Measurements from ENCODE around the gene VEGFD. TPM values are rescaled to one million over a fixed set of nuclear protein-coding genes. Genes with fewer than 3 reads are reported as not detected.

Gene VEGFD
- total and polyA plus RNA-seq, 2 of the 4 experiments (the other 2 are of a cell fraction): 0.18 to 0.19 TPM

GRCh38 chrX:15398874-15399273 is 14.7 kb upstream of the VEGFD start:
- no peak overlapping the region for H3K56ac ChIP-seq (ENCODE audit: extremely low read depth, insufficient read depth, low read length)
- ChIA-PET CTCF (no interaction called here), POLR2A (ENCODE audit: unreplicated experiment) (no interaction called here)
- no peak overlapping the region for H4K5ac ChIP-seq (ENCODE audit: low read depth, low read length)
- H2AK5ac ChIP-seq (ENCODE audit: low read depth, low read length): no peak overlapping the region
- H2AFZ ChIP-seq (replicated peaks; ENCODE audit: low read length, poor library complexity): no peak overlapping the region
- no peak overlapping the region for H3K4me2 ChIP-seq (ENCODE audit: low read depth, low read length)
- no peak overlapping the region for H3K4me3 ChIP-seq (ENCODE audit: insufficient read depth, low read depth, low read length)
- BruUV-seq (replicated peaks): no TSS peak
- no peaks in the 10 kb centered on the region for H3K36me3 ChIP-seq (ENCODE audit: control insufficient read depth, insufficient read depth, low read length)
- H4K8ac ChIP-seq (ENCODE audit: low read depth in 2 of 2, low read length in 2 of 2): no peak overlapping the region
- dilution Hi-C loops (cut with HindIII; ENCODE audit: low sequenced_read_pairs, unreplicated experiment): no loop called here
- no peak overlapping the region for H2BK20ac ChIP-seq (ENCODE audit: low read depth, low read length)
- in situ Hi-C loops (cut with MboI; ENCODE audit: low sequenced_read_pairs): no loop called here
- no peaks in the 10 kb centered on the region for H4K20me1 ChIP-seq (ENCODE audit: insufficient read depth, low read length)
- intact Hi-C loops (cut with micrococcal nuclease): no loop called here
- no peaks in the 10 kb centered on the region; the same call in 1 of the 2 replicates for H3K4me1 ChIP-seq (ENCODE audit: control insufficient read depth, insufficient read depth, low read length)
- H3K23ac ChIP-seq (ENCODE audit: low read depth, low read length): no peak overlapping the region
- H3K9ac ChIP-seq (ENCODE audit: low read depth, low read length): no peak overlapping the region
- no peak overlapping the region for H3K18ac ChIP-seq (ENCODE audit: low read depth, low read length)
- H2BK5ac ChIP-seq (ENCODE audit: low read depth, low read length, poor library complexity, severe bottlenecking): no peak overlapping the region
- TF ChIP-seq MAZ (IDR thresholded peaks at IDR 0.05; ENCODE audit: borderline replicate concordance, low read depth, low read length) (no peak), NFE2L2 (IDR thresholded peaks at IDR 0.05; ENCODE audit: low read depth, low read length) (no peak), RCOR1 (IDR thresholded peaks at IDR 0.05; ENCODE audit: insufficient replicate concordance, low read length) (no peak), RFX5 (IDR thresholded peaks at IDR 0.05; ENCODE audit: low read depth, low read length) (no peak), CEBPB (IDR thresholded peaks at IDR 0.05; ENCODE audit: low read depth, low read length) (no peak), CHD1 (IDR thresholded peaks at IDR 0.05; ENCODE audit: low read depth, low read length) (no peak), SMC3 (IDR thresholded peaks at IDR 0.05; ENCODE audit: low read depth, low read length) (no peak), POLR2A (IDR thresholded peaks at IDR 0.05; ENCODE audit: low read depth, low read length) (no peak), MXI1 (IDR thresholded peaks at IDR 0.05; ENCODE audit: borderline replicate concordance, low read depth, low read length) (no peak), MAFK (IDR thresholded peaks at IDR 0.05; ENCODE audit: low read depth, low read length) (no peak), FOS (IDR thresholded peaks at IDR 0.05; ENCODE audit: low read depth, low read length) (no peak), USF2 (IDR thresholded peaks at IDR 0.05; ENCODE audit: low read depth, low read length) (no peak), CTCF (conservative IDR thresholded peaks at IDR 0.05; ENCODE audit: low read depth, low read length) (no peak), RAD21 (IDR thresholded peaks at IDR 0.05; ENCODE audit: low read length) (no peak), BHLHE40 (IDR thresholded peaks at IDR 0.05; ENCODE audit: low read depth, low read length) (no peak)
- no peak overlapping the region for H4K91ac ChIP-seq (ENCODE audit: insufficient read depth, low read depth, low read length)
- no peak for DNase-seq
- no peak overlapping the region for H2AK9ac ChIP-seq (replicated peaks; ENCODE audit: low read depth, low read length, poor library complexity)
- H3K27ac ChIP-seq (ENCODE audit: insufficient read depth, low read length): no peak overlapping the region
- H3K14ac ChIP-seq (replicated peaks; ENCODE audit: low read depth, low read length): no peak overlapping the region
- ATAC-seq (ENCODE audit: low read depth): no peak
- H3K9me3 ChIP-seq (ENCODE audit: control insufficient read depth, insufficient read depth, low read length): no peaks in the 10 kb centered on the region
- H2BK15ac ChIP-seq (ENCODE audit: low read depth, low read length): no peak overlapping the region
- no peak overlapping the region for H3K4ac ChIP-seq (ENCODE audit: low read depth, low read length)
- H3K9me1 ChIP-seq (ENCODE audit: insufficient read depth, low read length): no peaks in the 10 kb centered on the region; the same call in 1 of the 2 replicates
- no peaks in the 10 kb centered on the region for H3K79me1 ChIP-seq (ENCODE audit: low read depth in 1 of 2, low read length in 2 of 2)
- H3K27me3 ChIP-seq (ENCODE audit: control insufficient read depth, insufficient read depth, low read length): no peaks in the 10 kb centered on the region; the same call in 1 of the 2 replicates
- H2BK120ac ChIP-seq (ENCODE audit: low read depth, low read length): no peak overlapping the region

Measured in IMR-90 (cell line).